ENCODE data around the gene MYT1. TPM values are rescaled to one million over a fixed set of nuclear protein-coding genes. Genes with fewer than 3 reads are reported as not detected.
"Not testable (repeated sequence)": the region's sequence is repeated elsewhere in the genome, so short reads cannot be mapped to it uniquely, and the experiment has no call there.

MYT1 gene
- total RNA-seq: not detected in 2 replicates

DNA sequence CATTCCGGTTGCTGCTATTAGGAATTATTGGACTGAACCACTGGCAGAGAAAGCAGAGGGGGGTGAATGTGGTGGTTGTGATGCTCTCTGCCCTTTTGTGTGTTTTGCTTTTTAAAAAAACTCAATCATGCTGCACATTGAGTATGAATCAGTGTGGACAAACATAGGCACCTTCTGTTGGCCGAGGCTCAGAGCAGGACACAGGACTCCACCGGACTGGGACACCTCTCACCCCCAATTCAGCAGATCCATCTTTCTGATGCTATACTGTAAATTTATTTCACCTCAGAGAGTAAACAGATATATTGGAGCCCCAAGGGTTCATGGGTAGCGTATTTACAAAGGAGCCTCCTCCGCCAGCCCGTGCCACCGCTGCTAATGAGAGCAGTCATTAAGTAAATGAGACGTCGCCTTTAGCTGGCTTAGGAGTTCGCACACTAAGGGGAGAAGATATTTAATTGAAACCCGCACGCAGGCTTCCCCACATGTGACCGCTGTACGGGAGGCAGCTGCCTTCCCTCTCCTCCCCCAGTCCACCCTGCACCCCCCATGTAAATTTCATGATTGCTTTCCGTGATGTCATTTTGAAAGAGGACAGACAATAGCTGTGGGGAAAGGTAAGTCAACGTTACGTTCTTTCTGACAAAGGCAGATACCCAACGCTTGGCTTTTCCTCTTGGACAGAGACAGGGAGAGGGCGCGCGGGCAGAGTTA is at the start of gene MYT1:
Gene MYT1 (plus strand): TSS at position 330 of the 714 bp plus-strand sequence. CDS start 34,410 bp downstream, outside the sequence.
- Mint-ChIP-seq H3K27ac (no peak within 1 kb of the TSS), H3K36me3 (ENCODE audit: low read depth) (no peaks in the 10 kb centered on the region), H3K9me3 (no peaks in the 10 kb centered on the region), H3K4me1 (no peaks in the 10 kb centered on the region), H3K27me3 (peaks cover 34% of the 10 kb centered on the region), H3K4me3 (no peak within 1 kb of the TSS)
- DNase-seq: no peak
- intact Hi-C loops (cut with micrococcal nuclease): no loop called here

DNA sequence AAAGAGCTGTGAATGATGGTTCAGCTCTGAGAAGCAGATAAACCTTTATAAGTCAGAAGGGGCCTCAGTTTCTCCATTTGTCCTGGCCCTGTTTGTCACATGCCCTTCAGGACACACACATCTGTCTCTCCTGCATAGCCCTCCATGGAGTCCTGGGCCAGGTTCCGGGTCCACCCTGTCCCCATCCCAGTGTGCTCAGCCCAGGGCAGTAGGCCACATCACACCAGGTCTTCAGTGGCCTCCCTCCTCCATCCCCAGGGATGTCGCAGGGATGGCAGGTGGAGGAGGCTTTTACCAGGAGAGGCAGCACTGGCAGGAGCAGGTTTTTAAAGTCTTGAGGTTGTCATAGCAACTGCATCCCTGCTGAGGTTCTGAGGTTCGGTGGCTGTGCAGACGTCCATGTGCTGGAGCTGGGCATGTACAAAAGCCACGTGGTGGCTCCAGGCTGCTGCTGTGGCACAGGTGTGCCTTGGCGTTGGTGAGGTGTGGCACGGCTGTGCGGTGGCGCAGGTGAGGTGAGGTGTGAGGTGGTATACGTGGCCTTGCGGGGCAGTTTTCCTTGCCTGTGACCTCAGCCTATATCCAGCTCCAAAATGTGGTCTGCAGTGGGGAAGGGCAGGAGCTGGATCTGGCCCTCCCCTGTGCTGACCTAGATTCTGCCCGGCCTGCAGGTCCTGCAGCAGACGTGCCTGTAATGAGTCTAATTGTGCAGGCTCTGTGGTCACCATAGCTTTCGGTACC is 48.9 kb upstream of the MYT1 start:
- DNase-seq: peak; percentile 55
- H3K36me3 Mint-ChIP-seq (ENCODE audit: low read depth): no peaks in the 10 kb centered on the region
- no peaks in the 10 kb centered on the region for H3K27me3 Mint-ChIP-seq
- H3K4me1 Mint-ChIP-seq: peaks cover 7% of the 10 kb centered on the region
- no peaks in the 10 kb centered on the region for H3K9me3 Mint-ChIP-seq
- no peak overlapping the region for H3K4me3 Mint-ChIP-seq
- no peak overlapping the region for H3K27ac Mint-ChIP-seq
- intact Hi-C loops (cut with micrococcal nuclease): no loop called here

DNA sequence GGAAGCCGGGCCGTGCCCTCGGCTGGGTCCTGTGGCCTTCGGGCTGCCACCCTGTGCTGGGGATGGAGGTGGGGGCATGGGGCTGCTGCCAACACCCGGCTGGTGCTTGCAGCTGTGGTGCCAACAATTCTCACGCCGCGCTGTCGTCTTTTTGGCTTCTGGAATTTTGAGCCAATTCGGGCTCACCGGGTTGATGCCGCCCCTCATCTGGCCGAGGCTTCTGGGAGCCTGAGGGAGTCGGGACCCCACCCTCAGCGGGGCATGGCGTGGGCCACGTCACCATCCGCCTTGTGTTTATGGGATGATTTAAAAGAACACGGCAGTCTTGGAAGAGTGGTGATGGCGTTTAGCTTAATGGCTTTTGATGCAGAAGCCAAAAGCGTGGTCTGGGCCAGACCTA is 48.2 kb upstream of the MYT1 start:
- Mint-ChIP-seq H3K9me3 (no peaks in the 10 kb centered on the region), H3K4me1 (peaks cover 9% of the 10 kb centered on the region), H3K36me3 (ENCODE audit: low read depth) (no peaks in the 10 kb centered on the region), H3K4me3 (no peak overlapping the region), H3K27ac (no peak overlapping the region), H3K27me3 (no peaks in the 10 kb centered on the region)
- intact Hi-C loops (cut with micrococcal nuclease): no loop called here
- peak; percentile 51 for DNase-seq

DNA sequence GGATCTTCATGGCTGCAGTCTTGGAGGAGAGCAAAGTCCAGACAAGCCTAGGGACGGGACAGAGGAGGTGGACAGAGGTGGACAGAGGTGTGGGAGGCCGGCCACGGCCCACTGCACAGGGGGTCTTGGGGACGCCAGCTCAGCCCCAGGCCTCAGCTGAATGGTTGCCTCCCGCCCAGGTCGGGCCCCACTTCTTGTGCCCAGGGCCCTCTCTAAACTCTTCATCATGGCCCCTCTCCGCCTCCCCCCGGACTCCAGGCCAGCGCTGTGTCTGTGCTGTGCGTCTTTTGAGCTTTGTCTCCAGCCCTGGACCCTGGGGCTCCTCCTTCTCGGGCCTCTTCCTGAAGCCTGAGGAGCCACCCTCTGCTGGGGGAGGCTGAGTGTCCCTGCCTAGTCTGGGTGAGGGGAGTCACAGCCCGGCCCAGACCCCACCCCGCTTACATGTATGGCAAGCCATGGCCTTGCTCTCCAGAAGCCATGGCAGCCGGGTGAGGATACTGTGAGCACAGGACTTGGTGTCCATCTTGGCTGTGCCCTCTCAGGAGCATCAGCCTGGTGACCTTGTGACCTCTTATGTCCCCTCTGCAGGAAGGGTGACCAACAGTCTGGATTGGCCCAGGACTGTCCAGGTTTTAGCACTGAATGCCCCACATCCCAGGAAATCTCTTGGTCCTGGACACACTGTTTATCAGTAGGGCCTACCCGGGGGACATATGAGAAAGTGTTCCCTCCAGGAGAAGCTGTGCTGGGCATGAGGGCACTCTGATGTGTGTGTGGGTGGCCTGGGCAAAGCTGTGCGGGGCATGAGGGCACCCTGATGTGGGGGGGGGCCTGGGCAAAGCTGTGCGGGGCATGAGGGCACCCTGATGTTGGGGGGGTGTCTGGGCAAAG is 47.5 kb upstream of the MYT1 start:
- DNase-seq: peak; percentile 51
- no peaks in the 10 kb centered on the region for H3K9me3 Mint-ChIP-seq

DNA sequence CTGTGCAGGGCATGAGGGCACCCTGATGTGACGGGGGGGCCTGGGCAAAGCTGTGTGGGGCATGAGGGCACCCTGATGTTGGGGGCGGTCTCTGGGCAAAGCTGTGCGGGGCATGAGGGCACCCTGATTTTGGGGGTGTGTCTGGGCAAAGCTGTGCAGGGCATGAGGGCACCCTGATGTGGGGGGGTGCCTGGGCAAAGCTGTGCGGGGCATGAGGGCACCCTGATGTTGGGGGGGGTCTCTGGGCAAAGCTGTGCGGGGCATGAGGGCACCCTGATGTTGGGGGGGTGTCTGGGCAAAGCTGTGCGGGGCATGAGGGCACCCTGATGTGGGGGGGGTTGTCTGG is 46.8 kb upstream of the MYT1 start:
- H3K4me3 Mint-ChIP-seq; H3K4me1 Mint-ChIP-seq; H3K36me3 Mint-ChIP-seq (ENCODE audit: low read depth); H3K27me3 Mint-ChIP-seq; DNase-seq; H3K9me3 Mint-ChIP-seq; intact Hi-C loops (cut with micrococcal nuclease); H3K27ac Mint-ChIP-seq: not testable (repeated sequence)

More for the DNA sequence above, 47.5 kb upstream of the MYT1 start:
- no peak overlapping the region for H3K4me3 Mint-ChIP-seq
- intact Hi-C loops (cut with micrococcal nuclease): no loop called here
- H3K27ac Mint-ChIP-seq: no peak overlapping the region
- peaks cover 6% of the 10 kb centered on the region for H3K27me3 Mint-ChIP-seq
- no peaks in the 10 kb centered on the region for H3K36me3 Mint-ChIP-seq (ENCODE audit: low read depth)
- peaks cover 9% of the 10 kb centered on the region for H3K4me1 Mint-ChIP-seq

DNA sequence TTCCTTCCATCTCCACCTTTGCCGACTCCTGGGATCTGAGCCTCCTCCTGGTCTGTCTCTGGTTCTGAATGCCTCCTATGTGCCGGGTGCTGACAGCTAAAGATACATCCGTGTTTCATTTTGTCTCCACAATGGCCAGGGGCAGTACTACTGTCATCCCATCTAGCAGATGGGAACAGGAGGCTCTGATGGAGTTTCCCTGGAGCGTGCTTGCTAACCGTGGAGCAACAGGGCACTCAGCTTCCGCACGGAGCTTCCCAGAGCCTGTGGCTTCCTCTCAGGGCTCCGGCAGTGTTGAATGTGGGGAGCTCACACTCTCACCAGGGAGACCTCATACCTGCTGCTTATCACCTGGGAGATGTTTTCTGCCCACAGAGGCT is 45.0 kb upstream of the MYT1 start:
- H3K27ac Mint-ChIP-seq: no peak overlapping the region
- peak; percentile 56 for DNase-seq
- no peaks in the 10 kb centered on the region for H3K9me3 Mint-ChIP-seq
- peaks cover 9% of the 10 kb centered on the region for H3K4me1 Mint-ChIP-seq
- intact Hi-C loops (cut with micrococcal nuclease): no loop called here
- H3K27me3 Mint-ChIP-seq: peaks cover 11% of the 10 kb centered on the region
- H3K4me3 Mint-ChIP-seq: no peak overlapping the region
- no peaks in the 10 kb centered on the region for H3K36me3 Mint-ChIP-seq (ENCODE audit: low read depth)

DNA sequence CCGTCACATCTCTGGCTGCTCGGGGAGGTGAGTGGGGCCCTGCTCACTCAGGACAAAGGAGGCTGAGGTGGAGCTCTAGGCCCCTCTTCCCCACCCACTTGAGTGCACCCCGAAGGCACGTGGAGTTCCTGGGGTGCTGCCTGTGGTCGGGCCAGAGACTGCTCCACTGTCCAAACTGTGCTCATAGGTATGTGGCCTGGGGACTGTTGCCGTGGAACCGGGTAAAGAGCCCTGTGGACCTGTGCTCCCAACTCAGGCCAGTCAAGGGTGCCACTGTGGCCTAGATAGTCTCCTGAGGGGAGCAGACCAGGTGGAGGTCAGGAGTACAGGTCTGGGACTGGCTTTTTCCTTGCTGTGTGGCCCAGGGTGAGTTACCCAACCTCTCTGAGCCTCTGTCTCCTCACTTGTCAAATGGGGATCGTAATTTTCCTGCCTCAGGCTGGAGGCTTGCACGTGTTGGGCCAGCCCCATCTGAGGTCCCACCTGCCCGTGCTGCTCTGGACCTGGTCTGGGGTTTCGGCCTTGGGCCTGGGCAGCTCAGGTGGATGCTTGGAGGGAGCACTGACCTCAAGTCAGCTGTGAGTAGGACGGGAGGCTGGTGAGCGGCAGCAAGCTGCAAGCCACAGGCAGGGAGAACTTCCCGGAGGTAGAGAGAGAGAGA is 44.4 kb upstream of the MYT1 start:
- Mint-ChIP-seq H3K27ac (peak overlapping the region; percentile 80), H3K27me3 (peaks cover 14% of the 10 kb centered on the region), H3K4me3 (peak overlapping the region; percentile 77), H3K9me3 (no peaks in the 10 kb centered on the region), H3K4me1 (peaks cover 9% of the 10 kb centered on the region), H3K36me3 (ENCODE audit: low read depth) (no peaks in the 10 kb centered on the region)
- DNase-seq: no peak
- intact Hi-C loops (cut with micrococcal nuclease): loop anchor here (1.0 to 5.0 kb wide), 4 partner anchors 37 to 218 kb away; partner anchors contain the start of gene PRPF6

DNA sequence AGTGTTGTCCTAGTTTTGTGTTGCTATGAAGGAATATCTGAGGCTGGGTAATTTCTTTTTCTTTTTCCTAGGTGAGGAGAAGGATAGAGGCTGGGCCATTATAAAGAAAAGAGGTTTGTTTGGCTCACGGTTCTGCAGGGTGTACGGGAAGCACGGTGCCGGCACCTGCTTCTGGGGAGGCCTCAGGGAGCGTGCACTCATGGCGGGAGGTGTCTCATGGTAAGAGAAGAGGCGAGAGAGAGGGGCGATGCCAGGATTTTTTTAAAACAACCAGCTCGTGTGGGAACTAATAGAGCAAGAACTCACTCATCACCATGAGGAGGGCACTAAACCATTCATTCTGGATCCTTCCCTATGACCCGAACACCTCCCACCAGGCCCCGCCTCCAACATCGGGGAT is 42.7 kb upstream of the MYT1 start:
- no peaks in the 10 kb centered on the region for H3K36me3 Mint-ChIP-seq (ENCODE audit: low read depth)
- intact Hi-C loops (cut with micrococcal nuclease): loop anchor here (5.0 kb wide), 2 partner anchors 139 to 219 kb away; partner anchors contain the start of gene PRPF6
- DNase-seq: peak; percentile 50

DNA sequence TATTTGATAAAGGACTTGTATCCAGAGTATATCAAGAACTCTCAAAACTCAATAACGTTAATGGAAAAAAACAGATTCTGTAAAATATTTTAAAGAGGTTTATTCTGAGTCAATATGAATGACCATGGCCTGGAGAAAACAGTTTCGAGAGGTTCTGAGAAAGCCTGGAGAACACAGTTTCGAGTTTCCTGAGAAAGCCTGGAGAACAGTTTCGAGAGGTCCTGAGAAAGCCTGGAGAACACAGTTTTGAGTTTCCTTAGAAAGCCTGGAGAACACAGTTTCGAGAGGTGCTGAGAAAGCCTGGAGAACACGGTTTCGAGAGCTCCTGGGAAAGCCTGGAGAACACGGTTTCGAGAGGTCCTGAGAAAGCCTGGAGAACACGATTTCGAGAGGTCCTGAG is 41.3 kb upstream of the MYT1 start:
- not testable (repeated sequence) for H3K4me3 Mint-ChIP-seq; H3K36me3 Mint-ChIP-seq (ENCODE audit: low read depth); H3K9me3 Mint-ChIP-seq; H3K27ac Mint-ChIP-seq; H3K4me1 Mint-ChIP-seq
- peaks cover 17% of the 10 kb centered on the region for H3K27me3 Mint-ChIP-seq
- peak; percentile 41 for DNase-seq
- intact Hi-C loops (cut with micrococcal nuclease): loop anchor here (5.0 kb wide), 2 partner anchors 141 to 221 kb away; partner anchors contain the start of gene PRPF6

More for the DNA sequence above, 42.7 kb upstream of the MYT1 start:
- no peaks in the 10 kb centered on the region for H3K9me3 Mint-ChIP-seq
- no peak overlapping the region for H3K4me3 Mint-ChIP-seq
- H3K27ac Mint-ChIP-seq: no peak overlapping the region
- H3K4me1 Mint-ChIP-seq: peaks cover 9% of the 10 kb centered on the region
- H3K27me3 Mint-ChIP-seq: peaks cover 16% of the 10 kb centered on the region

DNA sequence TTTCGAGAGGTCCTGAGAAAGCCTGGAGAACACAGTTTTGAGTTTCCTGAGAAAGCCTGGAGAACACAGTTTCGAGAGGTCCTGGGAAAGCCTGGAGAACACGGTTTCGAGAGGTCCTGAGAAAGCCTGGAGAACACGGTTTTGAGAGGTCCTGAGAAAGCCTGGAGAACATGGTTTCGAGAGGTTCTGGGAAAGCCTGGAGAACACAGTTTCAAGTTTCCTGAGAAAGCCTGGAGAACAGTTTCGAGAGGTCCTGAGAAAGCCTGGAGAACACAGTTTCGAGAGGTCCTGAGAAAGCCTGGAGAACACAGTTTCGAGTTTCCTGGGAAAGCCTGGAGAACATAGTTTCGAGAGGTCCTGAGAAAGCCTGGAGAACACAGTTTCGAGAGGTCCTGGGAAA is 40.7 kb upstream of the MYT1 start:
- not testable (repeated sequence) for H3K27ac Mint-ChIP-seq; H3K4me1 Mint-ChIP-seq; H3K4me3 Mint-ChIP-seq; H3K9me3 Mint-ChIP-seq; DNase-seq; H3K36me3 Mint-ChIP-seq (ENCODE audit: low read depth)
- intact Hi-C loops (cut with micrococcal nuclease): loop anchor here (5.0 kb wide), 2 partner anchors 141 to 221 kb away; partner anchors contain the start of gene PRPF6
- peaks cover 20% of the 10 kb centered on the region for H3K27me3 Mint-ChIP-seq

DNA sequence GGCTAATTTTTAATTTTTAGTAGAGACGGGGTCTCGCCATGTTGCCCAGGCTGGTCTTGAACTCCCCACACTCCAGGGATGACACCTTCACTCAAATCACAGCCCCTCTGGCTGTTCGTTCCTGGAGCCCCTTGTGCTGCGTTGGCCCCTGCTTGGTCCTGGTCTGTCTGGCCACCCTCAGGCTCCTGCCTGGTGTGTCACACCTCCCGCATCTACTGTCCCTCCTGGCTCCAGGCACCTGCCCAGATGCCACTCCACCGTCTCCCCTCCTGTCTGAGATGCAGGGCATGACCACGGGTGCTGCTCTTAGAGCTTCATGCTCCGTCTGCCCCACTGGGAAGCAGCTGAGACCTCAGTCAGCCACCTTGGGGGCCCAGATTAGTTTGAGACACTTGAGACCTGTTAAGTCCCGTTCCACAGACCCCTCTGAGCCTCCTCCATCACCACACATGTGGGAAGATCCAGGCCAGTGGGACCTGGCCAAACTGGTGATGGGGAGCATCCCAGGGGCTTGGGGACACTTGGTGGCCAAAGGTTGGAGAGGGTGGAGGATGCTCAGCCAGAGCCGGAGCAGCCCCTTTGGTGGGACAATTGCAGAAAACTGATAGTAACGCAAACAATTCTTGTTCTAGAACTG is 35.0 kb upstream of the MYT1 start:
- intact Hi-C loops (cut with micrococcal nuclease): no loop called here
- H3K36me3 Mint-ChIP-seq (ENCODE audit: low read depth): no peaks in the 10 kb centered on the region
- H3K4me1 Mint-ChIP-seq: no peaks in the 10 kb centered on the region
- H3K27ac Mint-ChIP-seq: no peak overlapping the region
- no peaks in the 10 kb centered on the region for H3K9me3 Mint-ChIP-seq
- no peak overlapping the region for H3K4me3 Mint-ChIP-seq
- peaks cover 12% of the 10 kb centered on the region for H3K27me3 Mint-ChIP-seq
- DNase-seq: peak; percentile 47

DNA sequence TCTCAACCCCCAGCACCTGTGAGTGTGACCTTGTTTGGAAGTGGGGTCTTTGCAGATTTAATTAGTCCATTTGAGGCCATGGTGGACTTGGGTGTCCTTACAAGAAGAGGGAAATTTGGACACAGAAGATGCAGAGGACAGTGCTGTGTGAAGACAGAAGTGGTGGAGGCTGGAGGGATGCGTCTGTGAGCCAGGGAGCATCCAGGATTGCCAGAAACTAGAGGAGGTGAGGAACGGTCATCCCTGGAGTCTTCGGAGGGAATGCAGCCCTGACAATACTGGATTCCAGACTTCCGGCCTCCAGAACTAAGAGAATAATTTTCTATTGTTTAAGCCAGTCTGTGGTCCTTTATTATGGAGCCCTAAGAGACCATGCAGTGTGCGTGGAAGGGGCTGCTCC is 34.0 kb upstream of the MYT1 start:
- Mint-ChIP-seq H3K4me1 (no peaks in the 10 kb centered on the region), H3K4me3 (no peak overlapping the region), H3K27ac (no peak overlapping the region), H3K27me3 (peaks cover 7% of the 10 kb centered on the region), H3K9me3 (no peaks in the 10 kb centered on the region), H3K36me3 (ENCODE audit: low read depth) (no peaks in the 10 kb centered on the region)
- intact Hi-C loops (cut with micrococcal nuclease): no loop called here
- peak; percentile 45 for DNase-seq

DNA sequence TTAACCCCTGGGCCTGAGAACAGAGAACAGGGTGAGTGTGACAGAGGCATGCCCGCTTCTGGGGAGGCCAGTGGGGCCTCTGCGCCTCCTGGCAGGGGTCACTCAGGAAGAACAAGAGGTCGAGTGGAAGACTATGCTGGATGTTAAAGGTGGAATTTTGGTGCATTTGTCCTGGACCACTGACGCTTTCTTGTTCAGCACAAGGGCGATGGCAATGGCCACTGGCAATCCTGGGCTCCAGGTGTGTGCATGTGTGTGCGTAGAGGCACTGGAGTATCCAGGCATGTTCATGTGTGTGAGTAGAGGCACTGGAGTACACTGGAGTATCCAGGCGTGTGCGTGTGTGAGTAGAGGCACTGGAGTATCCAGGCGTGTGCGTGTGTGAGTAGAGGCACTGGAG is 33.4 kb upstream of the MYT1 start:
- H3K4me1 Mint-ChIP-seq: no peaks in the 10 kb centered on the region
- H3K27me3 Mint-ChIP-seq: peaks cover 7% of the 10 kb centered on the region
- intact Hi-C loops (cut with micrococcal nuclease): no loop called here

More for the DNA sequence above, 33.4 kb upstream of the MYT1 start:
- no peak overlapping the region for H3K4me3 Mint-ChIP-seq
- no peak overlapping the region for H3K27ac Mint-ChIP-seq
- H3K36me3 Mint-ChIP-seq (ENCODE audit: low read depth): no peaks in the 10 kb centered on the region
- peak; percentile 37 for DNase-seq
- H3K9me3 Mint-ChIP-seq: no peaks in the 10 kb centered on the region
